GM10847 (cell line): ENCODE measurements around the gene DUSP1.

Experiments
- POLR2A ChIP-seq: IDR thresholded peaks from 2 replicates; pipeline ENCODE4 v1.6.1; 2011; ENCODE audit not compliant: insufficient read length; ENCODE audit errors: extremely low read depth

DUSP1 gene

DNA sequence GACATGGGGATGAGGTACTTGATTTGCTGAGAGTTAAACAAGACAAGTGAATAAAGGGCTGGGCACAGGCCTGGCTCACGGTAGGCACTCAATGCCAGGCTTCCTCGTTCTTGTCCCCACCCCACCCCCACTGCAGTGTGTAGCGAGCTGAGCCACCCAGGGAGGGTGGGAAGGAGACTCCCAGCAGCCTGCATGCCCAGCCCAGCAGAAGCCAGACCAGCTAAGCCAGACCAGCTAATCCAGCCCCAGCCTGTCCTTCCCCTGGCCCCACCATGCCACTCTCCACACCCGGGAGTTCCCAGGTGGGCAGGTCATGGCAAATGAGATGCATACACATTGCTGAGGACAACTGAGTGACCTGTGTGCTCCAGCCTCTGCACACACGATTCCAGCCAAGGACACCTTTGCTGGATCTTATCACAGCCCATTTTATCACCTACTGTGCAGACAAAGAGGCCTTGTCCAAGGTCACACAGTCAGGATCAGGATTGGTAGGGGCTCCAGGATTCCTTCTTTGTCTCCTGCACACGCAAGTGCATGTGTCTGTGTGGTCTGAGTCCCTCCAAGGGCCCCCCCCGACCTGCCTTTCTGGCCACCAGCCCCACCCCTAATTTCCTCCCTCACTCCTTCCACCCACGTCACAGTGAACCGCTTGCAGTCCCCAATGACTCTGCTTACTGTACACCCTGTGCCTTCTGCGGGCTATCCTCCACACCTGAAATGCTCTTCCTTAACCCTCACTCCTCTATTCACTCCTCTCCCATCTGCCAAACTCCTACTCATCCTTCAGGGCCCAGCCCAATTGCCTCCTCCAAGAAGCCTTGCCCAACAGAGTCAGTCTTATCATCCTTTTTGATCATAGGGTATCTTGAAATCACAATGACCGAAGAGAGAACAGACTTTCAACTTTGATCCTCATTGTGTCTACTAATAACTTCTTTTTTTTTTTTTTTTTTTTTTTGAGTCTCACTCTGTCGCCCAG, 26.6 kb downstream of the DUSP1 start:
- TF ChIP-seq POLR2A, result no peak

- TF ChIP-seq POLR2A, result no peak
Measured at GRCh38 chr5:172743112-172743959, 27.7 kb downstream of the DUSP1 start.

- no peak for TF ChIP-seq POLR2A
Measured at GRCh38 chr5:172741206-172741582, 29.8 kb downstream of the DUSP1 start.

DNA sequence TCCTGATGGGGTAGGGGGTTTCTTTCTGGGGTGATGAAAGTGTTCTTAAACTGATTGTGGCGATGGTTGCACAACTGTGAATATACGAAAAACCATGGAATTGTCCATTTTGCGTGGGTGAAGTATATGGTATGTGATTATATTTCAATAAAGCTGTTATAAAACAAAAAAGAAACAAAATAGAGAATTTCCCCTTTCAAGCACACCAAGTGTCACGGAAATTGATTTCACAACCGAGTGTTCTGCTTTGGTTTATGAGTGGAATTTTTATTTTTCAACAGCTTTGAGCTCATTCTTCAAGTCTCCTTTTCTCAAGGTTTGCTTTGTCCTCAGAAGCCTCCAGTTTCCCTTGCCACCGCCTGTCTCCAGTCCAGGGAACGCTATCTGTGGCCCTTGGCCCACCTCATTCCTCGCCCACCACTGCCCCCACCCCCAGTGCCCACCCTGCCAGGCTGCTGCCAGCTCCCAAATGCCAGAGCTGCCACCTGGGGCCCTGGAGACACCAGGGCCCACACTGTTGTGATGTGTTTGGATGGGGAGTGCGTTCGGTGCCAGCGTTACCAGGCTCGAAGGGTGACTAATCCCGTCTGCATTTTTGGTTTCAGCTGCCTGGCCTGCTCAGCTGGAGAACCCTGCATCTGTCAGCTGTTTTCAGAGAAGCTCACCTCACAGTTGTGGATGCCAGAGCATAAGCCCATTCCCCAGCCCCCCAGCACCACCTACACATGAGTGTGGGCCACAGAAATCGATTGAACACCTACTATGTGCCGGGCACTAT, 30.4 kb downstream of the DUSP1 start:
- TF ChIP-seq POLR2A, result no peak

- TF ChIP-seq POLR2A, result no peak
Measured at GRCh38 chr5:172739375-172739774, 31.6 kb downstream of the DUSP1 start.

GRCh38 chr5:172736508-172737135, 34.4 kb downstream of the DUSP1 start:
- TF ChIP-seq POLR2A, result no peak

DNA sequence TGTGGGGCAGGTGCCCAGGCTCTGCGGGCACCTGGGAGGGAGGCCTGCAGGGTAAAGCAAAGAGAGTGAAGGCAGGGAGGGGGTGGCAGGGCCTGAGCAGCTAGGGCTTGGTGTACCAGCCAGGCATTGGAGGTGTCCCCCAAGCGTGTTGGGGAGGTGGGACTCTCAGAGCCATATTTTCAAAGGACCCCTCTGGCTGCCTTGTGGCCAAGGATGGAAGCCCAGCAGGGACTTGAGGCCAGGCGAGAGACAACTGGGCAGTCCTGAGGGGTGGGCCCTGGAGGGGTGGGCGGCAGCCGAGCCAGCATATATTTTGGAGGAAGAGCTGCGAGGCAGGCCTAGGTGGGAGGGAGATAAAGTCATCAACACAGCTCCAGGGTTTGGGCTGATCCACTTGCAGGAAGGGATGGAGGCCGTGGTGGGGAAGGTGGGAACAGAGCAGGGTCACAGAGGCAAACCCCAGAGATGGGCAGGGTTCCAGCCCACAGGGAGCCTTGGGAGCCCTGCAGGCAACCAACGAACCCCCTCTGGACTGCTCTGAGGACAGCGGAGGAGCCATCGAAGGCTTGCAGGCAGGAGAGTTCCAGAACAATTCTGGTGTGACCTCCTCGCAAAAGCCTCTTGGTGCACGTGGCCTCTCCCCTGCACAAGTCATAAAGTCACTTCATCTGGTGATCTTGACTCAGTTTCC, 35.7 kb downstream of the DUSP1 start:
- TF ChIP-seq POLR2A, result no peak

DNA sequence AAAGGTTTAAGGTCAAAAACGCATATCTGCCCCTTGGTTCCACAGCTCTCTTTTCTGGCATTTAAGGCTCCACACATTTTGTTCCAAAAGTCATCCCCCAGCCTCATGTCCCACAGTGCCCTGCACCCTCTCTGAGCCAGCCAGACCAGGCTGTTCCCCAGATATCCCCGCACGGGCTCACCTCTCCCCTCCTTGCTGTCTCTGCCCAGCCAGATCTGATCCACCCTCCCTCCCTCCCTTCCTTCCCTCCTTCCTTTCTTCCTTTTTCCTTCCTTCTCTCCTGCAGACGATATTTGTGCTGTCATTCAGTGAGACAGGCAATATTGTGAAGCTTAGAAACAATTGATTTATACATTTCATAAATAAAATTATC, 37.0 kb downstream of the DUSP1 start:
- no peak for TF ChIP-seq POLR2A

DNA sequence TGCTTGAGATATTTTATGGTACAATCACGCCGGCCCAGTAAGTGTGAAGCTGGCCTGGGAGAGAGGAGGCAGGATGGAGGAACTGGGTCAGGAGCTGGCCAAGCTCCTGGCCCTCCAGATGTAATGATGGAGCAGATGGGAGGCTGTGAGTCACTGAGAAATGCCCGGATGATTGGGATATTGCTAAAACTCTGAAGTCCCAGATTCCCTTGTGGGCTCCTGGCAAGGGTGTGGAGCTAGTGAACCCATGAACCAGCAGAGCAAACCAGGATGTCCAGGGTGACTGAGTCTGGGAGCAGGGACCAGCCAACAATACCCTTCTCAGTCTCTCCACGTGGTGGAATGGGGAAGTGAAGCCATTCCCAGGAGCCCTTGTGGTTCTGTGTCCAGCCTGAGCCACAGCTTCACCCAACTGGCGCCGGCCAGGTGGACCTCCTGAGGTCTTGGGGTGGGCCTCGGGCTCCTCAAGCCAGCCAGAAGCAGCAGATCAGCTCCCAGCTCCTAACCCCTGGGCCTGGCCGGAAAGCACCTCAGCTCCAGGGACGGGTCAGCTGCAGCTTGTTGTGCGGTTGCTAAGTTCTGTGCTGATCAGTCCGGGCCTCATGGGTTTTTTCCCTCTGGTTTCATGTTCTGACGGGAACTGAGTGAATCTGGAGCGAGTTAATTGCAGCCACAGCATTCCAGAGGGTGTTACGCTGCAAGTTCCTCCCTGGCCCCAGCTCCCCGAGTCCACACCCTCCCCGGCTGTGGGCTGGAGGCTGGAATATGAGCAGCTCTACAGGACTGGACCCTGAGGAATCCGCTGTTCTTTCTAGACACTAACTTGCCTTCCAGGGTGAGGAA, 37.6 kb downstream of the DUSP1 start:
- TF ChIP-seq POLR2A, result no peak

DNA sequence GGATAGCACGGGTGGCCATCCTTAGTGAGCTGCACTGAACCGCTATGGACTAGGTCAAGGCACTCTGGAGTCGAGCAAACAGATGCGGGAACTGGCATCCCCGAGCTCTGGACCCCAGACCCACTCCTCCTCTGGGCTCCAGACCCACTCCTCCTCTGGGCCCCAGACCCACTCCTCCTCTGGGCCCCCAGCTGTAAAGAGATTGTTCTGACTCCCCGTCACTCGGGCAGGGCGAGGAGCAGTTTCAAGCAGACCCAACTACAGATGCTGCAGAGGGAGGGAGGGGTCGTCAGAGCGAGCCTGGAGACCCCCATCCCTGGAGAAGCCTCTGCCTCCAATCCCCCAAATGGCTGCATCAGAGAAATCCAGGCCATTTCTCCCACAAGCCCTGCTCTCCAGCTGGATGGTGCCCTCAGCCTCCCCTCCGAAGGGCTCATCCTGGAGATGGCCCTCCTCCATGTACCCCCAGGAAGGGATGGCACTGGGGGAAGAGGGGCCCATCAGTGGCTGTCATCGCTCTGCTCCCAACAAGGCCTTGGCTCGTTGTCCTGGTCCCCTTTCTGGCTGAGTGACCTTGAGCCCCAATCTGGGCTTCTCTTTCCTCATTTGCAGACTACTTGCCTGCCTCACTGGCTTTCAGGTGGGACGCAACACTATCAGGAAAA, 38.7 kb downstream of the DUSP1 start:
- no peak for TF ChIP-seq POLR2A

GRCh38 chr5:172731680-172732074, 39.3 kb downstream of the DUSP1 start:
- TF ChIP-seq POLR2A, result no peak

DNA sequence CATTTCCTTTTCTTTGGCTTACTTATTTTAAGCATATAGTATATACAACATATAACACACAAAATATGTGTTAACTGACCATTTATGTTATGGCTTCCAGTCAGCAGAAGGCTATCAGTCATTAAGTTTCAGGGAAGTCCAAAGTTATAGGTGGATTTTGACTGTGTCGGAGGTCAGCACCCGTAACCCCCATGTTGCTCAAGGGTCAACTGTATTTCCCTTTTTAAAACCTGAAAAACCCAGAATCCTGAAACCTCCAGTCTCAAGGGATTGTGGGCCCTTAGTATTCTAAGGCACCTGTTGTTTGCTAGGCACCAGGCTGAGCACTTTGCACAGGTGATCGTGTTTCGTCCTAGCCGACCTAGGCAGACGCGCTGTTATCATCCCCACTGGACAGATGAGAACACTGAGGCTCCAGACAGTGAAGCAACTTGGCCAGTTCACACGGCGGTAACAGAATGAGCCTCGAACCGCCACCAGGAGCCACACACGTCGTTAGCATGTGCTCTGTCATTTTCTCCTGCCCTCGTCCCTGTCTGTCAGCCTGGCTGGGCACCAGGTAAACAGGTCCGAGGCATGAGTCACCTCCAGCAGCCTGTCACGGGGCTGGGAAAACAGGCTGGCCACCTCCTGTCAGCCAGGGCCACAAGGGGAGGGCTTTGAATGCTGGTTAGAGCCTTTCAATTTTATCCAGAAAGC, 39.9 kb downstream of the DUSP1 start:
- TF ChIP-seq POLR2A, result no peak
